Lung (tissue), 12 donors: ENCODE results near the gene NCR2. TPM values are rescaled to one million over a fixed set of nuclear protein-coding genes. Genes with fewer than 3 reads are reported as not detected.

Experiments used
- ATAC-seq: fragments of 200-7000 bp; cut with Tn5 transposase; one replicate; pipeline ENCODE4 v1.9.1; 2020; ENCODE audit warnings: moderate number of reproducible peaks; ENCODE audit not compliant: insufficient read depth, low FRiP score
- DNase-seq, 3 donors: peaks; one replicate each; pipeline ENCODE4 v3.0.0-alpha.2; 2013 to 2017
- H3K27ac ChIP-seq, 2 donors: one replicate each; pipeline ENCODE4 v1.5.1; 2013; ENCODE audit warnings: mild to moderate bottlenecking in 2 of 2, moderate library complexity in 2 of 2, control low read depth in 1 of 2, inconsistent platforms in 1 of 2, low read depth in 1 of 2, low read length in 1 of 2
- H3K27me3 ChIP-seq, 3 donors: one replicate each; pipeline ENCODE4 v1.5.1; 2013; ENCODE audit warnings: low read length in 2 of 3; ENCODE audit not compliant: control insufficient read depth in 3 of 3, insufficient read depth in 3 of 3
- H3K36me3 ChIP-seq, 4 donors: one replicate each; pipeline ENCODE4 v1.5.1; 2013; ENCODE audit warnings: low read length in 4 of 4, mild to moderate bottlenecking in 1 of 4, moderate library complexity in 1 of 4; ENCODE audit not compliant: control insufficient read depth in 4 of 4, insufficient read depth in 4 of 4
- H3K4me1 ChIP-seq, 5 donors: one replicate each; pipeline ENCODE4 v1.5.1; 2013; ENCODE audit warnings: low read length in 5 of 5, mild to moderate bottlenecking in 2 of 5, moderate library complexity in 1 of 5; ENCODE audit not compliant: control insufficient read depth in 5 of 5, insufficient read depth in 5 of 5
- H3K4me3 ChIP-seq: one replicate; pipeline ENCODE4 v1.5.1; 2013; ENCODE audit warnings: mild to moderate bottlenecking, control low read depth, moderate library complexity
- H3K9ac ChIP-seq, 2 donors: one replicate each; pipeline ENCODE4 v1.5.1; 2013; ENCODE audit warnings: low read length in 2 of 2, control low read depth in 1 of 2; ENCODE audit not compliant: insufficient read depth in 1 of 2
- H3K9me3 ChIP-seq, 4 donors: one replicate each; pipeline ENCODE4 v1.5.1; 2013; ENCODE audit warnings: low read length in 3 of 4, mild to moderate bottlenecking in 1 of 4, moderate library complexity in 1 of 4; ENCODE audit not compliant: control insufficient read depth in 4 of 4, insufficient read depth in 3 of 4
- WGBS, 2 donors: extraction: QIAGEN DNeasy Blood & Tissue Kit; methylation state at CpG; one replicate each; pipeline ENCODE4 v1.1.7; 2013; 5-methylcytosine and 5-hydroxymethylcytosine counted together
- polyA plus RNA-seq, 2 donors: library from polyadenylated mRNA; stranded (reverse); fragments of 200-250 nt; gene quantifications; one replicate each; pipeline ENCODE4 v1.2.1, GENCODE V29; 2013
- total RNA-seq, 2 donors: library from RNA; depleted of rRNA in 1 of 2; stranded (reverse); fragments of >200 nt in 1 of 2; gene quantifications; one replicate each; pipeline ENCODE4 v1.2.1, GENCODE V29; 2014 to 2021
- TF ChIP-seq, protein P1 (sequence below): IDR thresholded peaks from 2 replicates; pipeline ENCODE4 v1.5.1; 2012; ENCODE audit warnings: mild to moderate bottlenecking; ENCODE audit errors: control extremely low read depth, extremely low read depth
- donor health status: control.
- donor health status: control.
- donor health status: Bipolar disorder and iron deficiency.
- donor health status: healthy.
- donor health status: DM: yes; HTN: yes; CAD: no.

The NCR2 gene
- total and polyA plus RNA-seq, 4 donors, result not detected

- H3K9ac ChIP-seq, result no peak overlapping the region
- H3K27ac ChIP-seq, result no peak overlapping the region
- DNase-seq (no peak), ATAC-seq (no peak)
- WGBS, 2 donors, result 97% methylated on average over 2 of the region's 2 CpGs
- TF ChIP-seq, protein P1, sequence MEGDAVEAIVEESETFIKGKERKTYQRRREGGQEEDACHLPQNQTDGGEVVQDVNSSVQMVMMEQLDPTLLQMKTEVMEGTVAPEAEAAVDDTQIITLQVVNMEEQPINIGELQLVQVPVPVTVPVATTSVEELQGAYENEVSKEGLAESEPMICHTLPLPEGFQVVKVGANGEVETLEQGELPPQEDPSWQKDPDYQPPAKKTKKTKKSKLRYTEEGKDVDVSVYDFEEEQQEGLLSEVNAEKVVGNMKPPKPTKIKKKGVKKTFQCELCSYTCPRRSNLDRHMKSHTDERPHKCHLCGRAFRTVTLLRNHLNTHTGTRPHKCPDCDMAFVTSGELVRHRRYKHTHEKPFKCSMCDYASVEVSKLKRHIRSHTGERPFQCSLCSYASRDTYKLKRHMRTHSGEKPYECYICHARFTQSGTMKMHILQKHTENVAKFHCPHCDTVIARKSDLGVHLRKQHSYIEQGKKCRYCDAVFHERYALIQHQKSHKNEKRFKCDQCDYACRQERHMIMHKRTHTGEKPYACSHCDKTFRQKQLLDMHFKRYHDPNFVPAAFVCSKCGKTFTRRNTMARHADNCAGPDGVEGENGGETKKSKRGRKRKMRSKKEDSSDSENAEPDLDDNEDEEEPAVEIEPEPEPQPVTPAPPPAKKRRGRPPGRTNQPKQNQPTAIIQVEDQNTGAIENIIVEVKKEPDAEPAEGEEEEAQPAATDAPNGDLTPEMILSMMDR, result no peak
- peaks cover 0 to 3% (median 0%) of the 10 kb centered on the region in 5 donors for H3K4me1 ChIP-seq
- H3K27me3 ChIP-seq, result no peaks in the 10 kb centered on the region
- no peaks in the 10 kb centered on the region for H3K36me3 ChIP-seq
- H3K9me3 ChIP-seq, result peaks cover 0 to 3% (median 0%) of the 10 kb centered on the region in 4 donors
- no peak overlapping the region for H3K4me3 ChIP-seq
Observed at GRCh38 chr6:41348934-41349333, 13.5 kb downstream of the NCR2 start.

GRCh38 chr6:41352396-41352795 is 17.0 kb downstream of the NCR2 start:
- no peak for DNase-seq
- Histone ChIP-seq H3K27me3 (peaks cover 0 to 8% (median 4%) of the 10 kb centered on the region in 3 donors), H3K4me1 (peaks cover 0 to 3% (median 0%) of the 10 kb centered on the region in 5 donors), H3K27ac (no peak overlapping the region), H3K9ac (no peak overlapping the region), H3K9me3 (peaks cover 0 to 3% (median 0%) of the 10 kb centered on the region in 4 donors), H3K4me3 (no peak overlapping the region), H3K36me3 (no peaks in the 10 kb centered on the region)
- WGBS, 2 donors, result 9 to 20% methylated on average over 3 of the region's 3 CpGs
- ATAC-seq, result no peak
- TF ChIP-seq, protein P1, result no peak

DNA sequence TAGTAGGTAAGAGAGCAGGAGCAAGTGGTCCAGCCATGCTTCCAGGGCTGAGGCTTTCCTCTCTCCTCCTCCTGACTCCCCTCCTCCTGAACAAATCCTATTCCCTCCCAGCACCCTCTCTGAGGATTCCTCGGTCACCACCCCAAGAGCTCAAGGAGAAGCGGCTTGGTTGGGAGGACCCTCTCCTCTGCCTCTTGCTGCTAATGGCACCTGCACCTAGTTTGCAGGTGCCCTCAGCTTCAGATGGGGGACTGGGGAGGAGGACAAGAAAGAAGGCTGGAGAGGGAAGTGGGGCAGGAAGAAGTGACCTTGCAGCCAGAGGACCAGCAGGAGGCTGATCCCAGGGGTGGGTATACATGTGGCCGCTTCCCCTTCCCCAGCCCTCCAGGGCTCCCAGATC is 17.5 kb downstream of the NCR2 start:
- Histone ChIP-seq H3K4me3 (no peak overlapping the region), H3K27ac (no peak overlapping the region), H3K9ac (no peak overlapping the region), H3K9me3 (no peaks in the 10 kb centered on the region), H3K27me3 (peaks cover 0 to 8% (median 4%) of the 10 kb centered on the region in 3 donors), H3K4me1 (peaks cover 0 to 3% (median 0%) of the 10 kb centered on the region in 5 donors), H3K36me3 (no peaks in the 10 kb centered on the region)
- no peak for ATAC-seq
- TF ChIP-seq, protein P1, result no peak
- DNase-seq, result no peak
- WGBS, 2 donors, result 90 to 96% methylated on average over 3 of the region's 3 CpGs

DNA sequence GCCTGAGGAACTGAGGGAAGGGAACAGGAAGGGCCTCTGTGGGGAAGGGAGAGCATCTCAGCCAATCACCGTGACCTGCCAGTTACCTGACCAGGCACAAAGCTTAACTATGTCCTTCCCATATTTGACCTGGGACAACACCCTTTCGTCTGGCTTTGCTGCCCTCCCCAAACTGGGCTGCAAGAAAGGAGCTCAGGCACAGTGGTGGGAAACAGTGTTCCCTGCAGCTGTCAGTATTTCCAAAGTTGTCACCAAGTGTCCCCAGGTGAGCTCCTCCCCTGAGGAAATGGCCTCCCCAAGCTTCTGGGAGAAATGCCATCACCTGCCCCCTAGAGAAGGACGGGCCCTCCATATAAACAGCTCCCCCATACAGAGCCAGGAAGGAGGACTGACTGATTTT is 17.9 kb downstream of the NCR2 start:
- H3K9ac ChIP-seq, result no peak overlapping the region
- peaks cover 0 to 8% (median 4%) of the 10 kb centered on the region in 3 donors for H3K27me3 ChIP-seq
- ATAC-seq, result no peak
- peaks cover 0 to 3% (median 0%) of the 10 kb centered on the region in 5 donors for H3K4me1 ChIP-seq
- WGBS, 2 donors, result 62 to 76% methylated on average over 3 of the region's 3 CpGs
- H3K27ac ChIP-seq, result no peak overlapping the region
- H3K4me3 ChIP-seq, result no peak overlapping the region
- DNase-seq, result no peak
- TF ChIP-seq, protein P1, result no peak
- H3K36me3 ChIP-seq, result no peaks in the 10 kb centered on the region
- H3K9me3 ChIP-seq, result no peaks in the 10 kb centered on the region
